Right lobe of liver (tissue), 6 donors: ENCODE results near the gene STX2. TPM values are rescaled to one million over a fixed set of nuclear protein-coding genes. Genes with fewer than 3 reads are reported as not detected.

Source experiments
- ATAC-seq, 4 donors: fragments of 200-7000 bp; cut with Tn5 transposase; one replicate each; pipeline ENCODE4 v1.9.1; 2020; ENCODE audit warnings: mild to moderate bottlenecking in 4 of 4, moderate library complexity in 4 of 4
- DNase-seq, 3 donors: peaks; one replicate each; pipeline ENCODE4 v3.0.0-alpha.2; 2020
- H3K27ac ChIP-seq, 3 donors: fragments of 200-600 bp; one replicate each; pipeline ENCODE4 v1.8.0; 2022
- H3K27me3 ChIP-seq, 2 donors: fragments of 200-600 bp; one replicate each; pipeline ENCODE4 v1.8.0; 2022
- H3K36me3 ChIP-seq, 4 donors: fragments of 200-600 bp; sonication (generic) in 1 of 4; one replicate each; pipeline versions ENCODE4 v1.5.1 to v1.8.0; 2017 to 2022; ENCODE audit warnings: control low read depth in 1 of 4
- H3K4me1 ChIP-seq, 4 donors: fragments of 200-600 bp; sonication (generic) in 1 of 4; one replicate each; pipeline versions ENCODE4 v1.5.1 to v1.8.0; 2017 to 2022; ENCODE audit warnings: control low read depth in 1 of 4
- H3K4me3 ChIP-seq, 3 donors: fragments of 200-600 bp; one replicate each; pipeline ENCODE4 v1.8.0; 2022
- H3K9me3 ChIP-seq, 4 donors: fragments of 200-600 bp; sonication (generic) in 1 of 4; one replicate each; pipeline versions ENCODE4 v1.5.1 to v1.8.0; 2017 to 2022; ENCODE audit warnings: control low read depth in 1 of 4
- CTCF ChIP-seq, 4 donors: fragments of 200-600 bp in 3 of 4; fragments of 450-650 bp in 1 of 4; IDR thresholded peaks; one replicate each; pipeline versions ENCODE4 v1.5.1 to v1.8.0; 2016 to 2022; ENCODE audit warnings: antibody characterized with exemption in 4 of 4, mild to moderate bottlenecking in 2 of 4
- POLR2A ChIP-seq: fragments of 450-650 bp; IDR thresholded peaks from one replicate; pipeline ENCODE4 v1.6.1; 2017; ENCODE audit warnings: antibody characterized with exemption, mild to moderate bottlenecking
- WGBS: methylation state at CpG from one replicate; pipeline ENCODE4 v1.1.6; 2018; ENCODE audit warnings: low coverage, low lambda C conversion rate; ENCODE audit not compliant: insufficient coverage; ENCODE audit errors: missing lambda C conversion rate; 5-methylcytosine and 5-hydroxymethylcytosine counted together
- intact Hi-C, 2 donors: fragments of 100-400 bp; cut with DNase I; formaldehyde crosslinking; loops; one replicate each; pipeline versions ENCODE4 v1.11.2 to v1.14.1; 2022
- total RNA-seq, 6 experiments: library from RNA; depleted of rRNA in 2 of 6; stranded (reverse); fragments of >200 nt in 2 of 6; fragmentation: NEBNext Ultra II Directional in 3 of 6; extraction: Animal tissue kit (Norgen Biotek cat#: 25700) in 3 of 6; gene quantifications; one replicate each; pipeline versions ENCODE4 v1.1.0 to v1.2.4, GENCODE V29; 2016 to 2023
- donor health status: DM: no; HTN: yes; CAD: no.
- donor health status: DM: no; HTN: no; CAD: no.
- donor health status: DM: no; HTN: no; CAD: no.
- donor health status: DM: no; HTN: yes; CAD: no.
- donor health status: DM: no; HTN: yes; CAD: no.

The STX2 gene
- total RNA-seq, 6 experiments from 2014 or later, result 5.3 to 11.8 (median 7.2) TPM

GRCh38 chr12:130818272-130818634 lies 20.8 kb downstream of the STX2 start:
- ATAC-seq (peak in 1 of 4 donors; percentile 11), DNase-seq (no peak)
- H3K4me3 ChIP-seq, result peak overlapping the region in 2 of 3 donors; percentile 29 to 57
- no peak overlapping the region for H3K27ac ChIP-seq
- no peaks in the 10 kb centered on the region for H3K27me3 ChIP-seq
- peaks cover 0 to 10% (median 0%) of the 10 kb centered on the region in 4 donors for H3K36me3 ChIP-seq
- intact Hi-C loops, result no loop called here
- no peaks in the 10 kb centered on the region for H3K9me3 ChIP-seq
- TF ChIP-seq POLR2A (no peak), CTCF (IDR thresholded peaks at IDR 0.05) (no peak)
- peaks cover 0 to 4% (median 0%) of the 10 kb centered on the region in 4 donors for H3K4me1 ChIP-seq
- WGBS, result 53% methylated on average over 10 of the region's 14 CpGs

DNA sequence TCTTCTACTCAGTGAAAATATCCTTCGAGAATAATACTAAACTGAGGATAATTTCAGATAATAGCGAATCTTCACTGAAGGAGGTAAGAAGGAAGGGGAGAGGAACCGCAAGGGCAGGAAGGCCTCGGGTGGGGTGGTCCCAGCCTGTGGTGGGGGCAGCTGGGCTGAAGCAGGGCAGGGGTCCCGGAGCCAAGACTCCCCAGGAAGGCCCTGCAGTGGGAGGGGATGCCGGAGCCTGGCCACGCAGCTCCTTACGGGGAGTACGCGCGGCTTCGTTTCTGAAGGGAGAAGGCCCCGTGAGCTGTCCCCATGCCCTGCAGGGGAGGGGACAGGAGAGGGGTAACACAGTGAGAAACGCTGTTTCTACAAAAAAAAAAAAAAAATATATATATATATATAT lies 21.2 kb downstream of the STX2 start:
- no peaks in the 10 kb centered on the region for H3K27me3 ChIP-seq
- intact Hi-C loops, result no loop called here
- ATAC-seq (no peak), DNase-seq (no peak)
- H3K4me3 ChIP-seq, result no peak overlapping the region
- peaks cover 0 to 7% (median 0%) of the 10 kb centered on the region in 4 donors for H3K36me3 ChIP-seq
- 97% methylated on average over 4 of the region's 14 CpGs for WGBS
- no peak overlapping the region for H3K27ac ChIP-seq
- H3K9me3 ChIP-seq, result no peaks in the 10 kb centered on the region
- TF ChIP-seq POLR2A, result no peak
- no peak for TF ChIP-seq CTCF (IDR thresholded peaks at IDR 0.05)
- peaks cover 0 to 4% (median 0%) of the 10 kb centered on the region in 4 donors for H3K4me1 ChIP-seq

GRCh38 chr12:130816097-130816496 lies 23.0 kb downstream of the STX2 start:
- no peak for DNase-seq
- TF ChIP-seq POLR2A (no peak), CTCF (IDR thresholded peaks at IDR 0.05) (no peak)
- peaks cover 0 to 2% (median 0%) of the 10 kb centered on the region in 4 donors for H3K36me3 ChIP-seq
- WGBS, result 86% methylated on average over 8 of the region's 14 CpGs
- intact Hi-C loops, result no loop called here
- no peaks in the 10 kb centered on the region for H3K27me3 ChIP-seq
- H3K27ac ChIP-seq, result no peak overlapping the region
- H3K4me1 ChIP-seq, result peaks cover 0 to 4% (median 0%) of the 10 kb centered on the region in 4 donors
- ATAC-seq, result no peak
- no peak overlapping the region for H3K4me3 ChIP-seq
- H3K9me3 ChIP-seq, result no peaks in the 10 kb centered on the region

GRCh38 chr12:130815028-130815741 lies 23.9 kb downstream of the STX2 start:
- intact Hi-C loops, result no loop called here
- Histone ChIP-seq H3K4me3 (no peak overlapping the region), H3K36me3 (peaks cover 0 to 2% (median 0%) of the 10 kb centered on the region in 4 donors), H3K27ac (no peak overlapping the region), H3K4me1 (peaks cover 0 to 4% (median 0%) of the 10 kb centered on the region in 4 donors), H3K9me3 (no peaks in the 10 kb centered on the region), H3K27me3 (no peaks in the 10 kb centered on the region)
- no peak for TF ChIP-seq CTCF (IDR thresholded peaks at IDR 0.05)
- no peak for TF ChIP-seq POLR2A
- ATAC-seq, result no peak
- WGBS, result 88% methylated on average over 12 of the region's 14 CpGs
- DNase-seq, result no peak
